ENCODE data around the gene KCNIP4.

Gene KCNIP4

DNA sequence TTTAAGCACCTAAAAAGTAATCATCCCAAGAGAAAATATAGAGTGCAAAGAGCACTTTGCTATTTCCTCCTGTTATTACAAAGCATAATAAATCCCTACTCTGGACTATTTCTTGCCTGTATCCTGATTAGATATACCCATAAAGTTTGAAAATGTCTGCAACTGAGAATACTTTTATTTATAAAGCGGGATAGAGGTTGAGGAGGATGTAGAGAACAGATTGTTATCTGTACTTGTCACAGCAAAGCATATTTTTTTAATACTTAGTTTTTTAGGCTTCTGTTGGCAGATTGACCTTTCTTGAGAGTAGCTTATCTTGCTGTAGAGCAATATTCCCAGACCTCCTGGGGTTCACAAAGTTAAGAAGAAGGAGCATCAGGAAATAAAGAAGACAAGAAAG is 396.1 kb downstream of the KCNIP4 start:
- no peak for DNase-seq

DNA sequence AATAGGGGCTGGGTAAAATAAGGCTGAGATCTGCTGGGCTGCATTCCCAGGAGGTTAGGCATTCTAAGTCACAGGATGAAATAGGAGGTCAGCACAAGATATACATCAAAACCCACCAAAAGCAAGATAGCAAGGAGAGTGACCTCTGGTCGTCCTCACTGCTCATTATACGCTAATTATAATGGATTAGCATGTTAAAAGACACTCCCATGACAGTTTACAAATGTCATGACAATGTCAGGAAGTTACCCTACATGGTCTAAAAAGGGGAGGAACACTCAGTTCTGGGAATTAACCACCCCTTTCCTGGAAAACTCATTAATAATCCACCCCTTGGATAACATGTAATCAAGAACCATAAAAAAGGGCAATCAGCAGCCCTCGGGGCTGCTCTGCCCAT is 403.6 kb downstream of the KCNIP4 start:
- DNase-seq: no peak

DNA sequence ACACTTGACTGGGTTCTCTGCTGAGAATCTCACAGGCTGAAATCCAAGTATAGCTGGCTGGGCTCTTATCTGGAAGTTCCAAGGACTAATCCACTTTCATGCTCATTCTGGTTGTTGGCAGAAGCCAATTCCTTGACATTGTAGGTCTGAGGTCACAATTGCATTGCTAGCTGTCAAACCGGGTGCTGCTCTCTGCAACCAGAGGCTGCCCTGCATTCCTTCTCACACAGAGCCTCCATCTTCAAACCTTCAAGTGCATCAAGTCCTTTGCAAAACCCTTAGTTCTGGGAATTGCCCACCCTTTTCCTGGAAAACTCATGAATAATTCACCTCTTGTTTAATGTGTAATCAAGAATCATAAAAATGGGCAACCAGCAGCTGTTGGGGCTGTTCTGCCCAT is 404.2 kb downstream of the KCNIP4 start:
- DNase-seq: no peak

DNA sequence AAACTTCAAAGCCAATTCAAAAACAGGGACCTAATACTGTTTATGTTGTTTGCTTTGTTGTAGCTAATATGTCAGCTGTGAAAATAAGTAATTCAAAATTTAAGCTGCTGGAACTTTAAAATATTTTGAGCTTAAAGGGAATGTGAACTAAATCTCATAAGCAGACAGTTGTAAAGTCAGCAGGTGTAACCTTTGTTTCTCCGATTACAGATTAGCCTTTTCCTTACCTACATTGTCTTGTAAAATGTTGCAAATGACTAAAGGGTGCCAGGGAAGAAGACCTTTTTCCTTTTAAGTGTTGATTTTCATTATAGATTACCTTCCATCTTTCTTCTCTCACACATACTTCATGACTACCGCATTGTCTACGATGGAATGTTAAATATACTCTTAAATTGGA is 405.1 kb downstream of the KCNIP4 start:
- no peak for DNase-seq

DNA sequence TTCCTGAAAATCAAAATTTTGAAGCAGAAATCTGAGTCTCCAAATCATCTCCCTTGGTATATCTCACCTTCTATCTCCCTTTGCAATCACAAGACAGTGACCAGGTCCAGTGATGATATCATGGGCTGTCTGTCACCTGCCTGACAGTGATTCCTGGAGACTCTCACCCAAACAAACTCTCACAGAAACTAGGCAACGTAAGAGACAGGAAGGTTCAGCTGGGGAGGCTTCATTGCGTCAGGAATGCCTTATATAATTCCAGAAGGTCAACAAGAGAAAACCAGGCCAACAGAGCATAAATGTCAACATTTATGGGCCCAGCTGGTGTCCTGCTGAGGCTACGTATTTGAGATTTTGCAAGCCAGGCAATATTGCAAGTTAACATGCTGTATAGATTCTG is 412.7 kb downstream of the KCNIP4 start:
- DNase-seq: no peak

DNA sequence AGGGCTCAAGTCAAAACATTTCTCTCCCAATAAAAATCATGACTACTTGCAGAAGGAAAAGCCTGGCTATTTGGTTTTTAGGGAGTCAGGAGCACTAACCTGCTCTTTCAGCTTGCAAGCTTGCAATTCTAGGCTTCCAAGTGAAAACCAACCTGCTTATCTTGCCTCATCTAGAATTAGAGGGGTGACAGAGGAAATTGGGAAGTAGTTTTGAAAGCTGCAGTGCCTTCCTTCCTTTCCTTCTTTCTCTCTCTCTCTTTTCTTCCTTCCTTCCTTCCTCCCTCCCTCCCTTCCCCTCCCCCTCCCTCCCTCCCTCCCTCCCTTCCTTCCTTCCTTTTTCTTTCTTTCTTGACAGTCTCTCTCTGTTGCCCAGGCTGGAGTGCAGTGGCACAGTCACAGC is 417.5 kb downstream of the KCNIP4 start:
- DNase-seq: no peak

DNA sequence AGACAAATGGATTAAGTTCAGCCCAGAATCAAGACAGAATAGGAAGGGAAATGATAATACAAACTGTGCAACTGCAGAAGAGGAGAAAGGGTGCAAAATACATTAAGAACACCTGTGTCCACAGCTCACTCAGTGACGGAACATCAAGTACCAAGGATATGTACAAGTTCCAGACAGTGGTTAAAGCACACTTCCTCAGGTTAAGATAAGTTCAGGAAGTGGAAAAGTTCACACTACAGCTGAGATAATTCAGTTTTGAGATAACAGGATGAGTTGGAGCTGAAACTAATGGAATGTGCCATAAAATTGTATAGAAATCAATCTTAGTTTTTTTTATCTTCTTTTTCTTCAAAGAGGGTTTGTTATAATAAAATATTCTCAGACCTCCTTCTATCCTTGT is 419.4 kb downstream of the KCNIP4 start:
- no peak for DNase-seq

DNA sequence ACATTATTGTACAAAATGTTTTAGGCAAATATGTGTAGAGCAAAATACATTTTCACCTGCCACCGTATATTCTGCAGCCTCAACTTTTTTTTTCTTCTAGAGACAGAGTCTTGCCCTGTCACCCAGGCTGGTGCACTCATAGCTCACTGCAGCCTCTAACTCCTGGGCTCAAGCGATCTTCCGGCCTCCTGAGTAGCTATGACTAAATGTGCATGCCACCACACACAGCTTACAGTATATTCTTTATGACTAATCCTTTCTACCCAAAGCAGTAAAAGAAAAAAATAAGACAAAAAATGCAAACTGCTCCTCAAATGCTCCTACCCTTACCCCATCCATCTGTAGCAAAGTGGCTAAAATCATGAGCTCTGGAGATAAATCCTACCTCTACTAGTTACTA is 426.3 kb downstream of the KCNIP4 start:
- no peak for DNase-seq

DNA sequence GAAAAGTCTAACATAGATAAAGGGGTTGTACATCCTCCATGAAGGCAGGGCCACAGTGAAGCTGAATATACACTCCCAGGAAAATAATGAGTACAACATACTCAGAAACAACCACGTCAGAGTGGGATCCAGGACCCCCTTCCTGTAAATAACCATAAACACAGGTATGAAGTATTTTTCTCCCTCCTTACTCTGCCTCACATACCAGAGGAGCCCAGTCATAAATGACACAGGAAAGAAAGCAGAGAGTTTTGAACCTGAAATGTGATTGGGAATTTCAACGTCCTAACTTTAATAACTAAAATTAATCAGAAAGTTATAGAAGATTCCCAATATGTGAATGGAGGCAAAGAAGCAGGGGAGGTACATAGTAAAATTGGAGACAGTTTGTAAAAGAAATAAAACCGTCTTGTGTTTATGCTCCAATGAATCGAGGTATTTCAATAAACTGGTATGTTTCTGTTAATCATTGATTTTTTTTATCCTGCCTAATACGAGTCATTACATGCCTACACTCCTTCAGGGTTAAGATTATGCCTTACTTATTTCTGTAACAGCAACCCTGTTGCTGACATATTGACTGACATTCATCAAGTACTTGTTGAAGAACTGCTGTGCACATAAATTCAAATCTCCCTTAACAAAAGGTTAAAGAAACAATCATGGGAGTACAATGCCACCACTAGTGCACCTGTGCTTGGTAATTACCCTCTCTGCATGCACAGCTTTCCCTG is 431.3 kb downstream of the KCNIP4 start:
- no peak for DNase-seq

DNA sequence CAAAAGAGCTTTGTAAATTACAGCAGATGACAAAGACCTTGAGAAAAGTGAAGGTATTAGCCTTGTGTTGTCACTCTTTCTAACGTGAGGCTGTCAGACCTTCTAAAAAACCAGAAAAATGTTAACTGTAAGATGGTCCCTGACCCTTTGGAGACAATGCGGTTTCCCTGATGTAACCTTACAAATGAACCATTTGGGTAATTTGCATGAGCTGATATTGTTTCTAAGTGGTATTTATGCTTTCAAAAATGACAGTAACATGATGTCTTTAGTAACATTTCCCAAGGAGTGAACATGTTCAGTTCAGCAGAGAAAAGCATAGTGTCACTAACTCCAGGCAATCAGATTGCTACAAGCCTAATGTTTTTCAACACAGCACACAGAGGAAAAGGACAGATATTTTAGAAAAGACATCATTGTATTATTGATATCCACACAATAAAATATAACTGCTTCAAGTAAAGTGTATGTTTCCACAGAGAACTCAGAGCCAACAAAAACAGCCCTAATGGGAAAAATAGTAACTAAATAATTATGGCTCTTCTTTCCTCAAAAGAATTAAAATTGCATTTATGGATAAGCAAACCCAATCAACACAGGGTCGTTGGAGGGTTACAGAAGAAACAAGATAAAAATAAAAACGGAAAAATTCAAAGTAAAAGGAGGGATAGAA is 434.4 kb downstream of the KCNIP4 start:
- no peak for DNase-seq

DNA sequence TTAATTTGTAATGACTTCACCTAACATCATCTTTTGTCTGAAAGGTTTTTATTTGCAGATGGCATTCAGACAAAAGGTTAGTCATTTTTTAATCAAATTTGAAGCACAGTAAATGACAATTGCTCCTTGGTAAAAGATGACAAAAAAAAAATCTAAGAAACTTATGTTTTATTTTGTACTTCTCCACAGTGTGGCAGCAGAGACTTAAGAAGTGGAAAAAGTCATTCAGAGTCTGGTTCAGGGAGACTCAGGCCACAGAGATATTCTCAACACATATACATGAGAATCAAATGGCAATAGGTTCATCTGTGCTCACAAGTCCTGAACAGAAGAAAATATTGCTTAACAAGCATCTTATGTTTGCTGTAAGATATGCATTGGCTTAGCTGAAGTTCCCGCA is 436.2 kb downstream of the KCNIP4 start:
- no peak for DNase-seq

DNA sequence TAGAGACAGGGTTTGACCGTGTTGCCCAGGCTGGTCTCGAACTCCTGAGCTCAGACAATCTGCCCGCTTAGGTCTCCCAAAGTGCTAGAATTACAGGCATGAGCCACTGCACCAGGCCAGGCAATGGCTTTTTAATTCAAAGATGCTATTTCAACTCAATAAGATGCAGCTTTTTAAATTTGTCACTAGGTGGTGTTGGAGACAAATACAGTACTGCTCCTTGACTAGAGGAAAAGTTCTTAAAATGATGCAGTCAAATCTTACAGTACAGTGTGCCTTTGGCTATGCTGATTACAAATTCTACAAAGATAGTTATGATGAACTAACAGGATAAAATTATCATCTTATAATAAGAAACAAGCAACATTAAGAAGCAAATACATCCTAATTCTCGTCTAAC is 441.1 kb downstream of the KCNIP4 start:
- no peak for DNase-seq

DNA sequence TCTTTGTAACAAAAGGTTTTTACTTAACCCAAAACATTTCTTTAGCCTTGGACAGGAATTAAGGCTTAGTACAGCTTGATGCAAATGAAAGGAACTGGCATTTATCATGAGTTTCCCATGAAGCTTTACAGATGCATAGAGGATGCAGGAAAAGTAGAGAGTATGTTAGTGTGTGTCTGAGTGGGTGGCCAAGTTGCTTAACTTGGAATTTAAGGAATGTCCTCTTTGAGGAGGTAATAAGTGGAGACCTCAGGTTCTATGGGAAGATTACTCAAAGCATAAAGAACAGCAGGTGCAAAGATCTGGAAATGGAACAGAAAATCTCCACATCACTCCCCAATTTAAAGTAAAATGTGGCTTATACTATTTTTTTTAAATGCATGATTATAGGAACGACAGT is 457.9 kb downstream of the KCNIP4 start:
- DNase-seq: no peak

DNA sequence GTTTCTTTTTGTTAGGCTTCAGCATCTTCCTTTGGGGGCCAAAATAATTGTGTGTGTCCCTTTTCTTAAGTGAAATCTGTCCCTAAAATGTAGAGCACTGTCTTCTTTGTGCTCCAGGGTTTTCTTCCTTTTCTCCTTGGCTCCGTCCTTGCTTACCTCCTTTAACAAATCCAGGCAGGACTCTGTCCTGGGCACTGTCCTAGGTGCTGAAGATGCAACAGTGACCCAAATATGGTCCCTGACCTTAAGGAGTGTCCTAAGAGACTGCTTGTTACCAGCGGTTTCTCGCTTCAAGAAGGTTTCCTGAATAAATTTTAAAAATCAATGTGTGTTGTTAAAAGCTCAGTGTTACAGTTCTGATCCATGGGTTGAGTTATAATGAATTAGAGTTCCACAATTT is 471.8 kb downstream of the KCNIP4 start:
- DNase-seq: no peak

DNA sequence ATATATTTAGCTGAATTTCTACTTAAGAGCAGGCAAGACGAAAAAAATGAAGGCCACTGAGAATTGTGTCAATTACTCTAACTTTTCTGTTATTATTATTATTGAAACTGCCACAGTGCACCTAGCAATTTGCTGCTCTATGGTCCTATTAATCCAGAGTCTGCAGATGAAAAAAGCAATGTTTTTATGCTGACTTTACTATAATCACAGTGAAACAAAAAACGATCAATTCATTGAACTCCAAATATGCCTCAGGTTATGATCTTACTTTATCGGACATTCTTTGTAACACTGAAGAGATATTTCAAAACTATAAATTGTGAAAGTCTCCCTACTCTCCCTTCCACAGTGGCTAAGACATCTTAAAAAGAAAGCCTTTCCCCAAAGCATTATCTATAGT is 474.4 kb downstream of the KCNIP4 start:
- no peak for DNase-seq

DNA sequence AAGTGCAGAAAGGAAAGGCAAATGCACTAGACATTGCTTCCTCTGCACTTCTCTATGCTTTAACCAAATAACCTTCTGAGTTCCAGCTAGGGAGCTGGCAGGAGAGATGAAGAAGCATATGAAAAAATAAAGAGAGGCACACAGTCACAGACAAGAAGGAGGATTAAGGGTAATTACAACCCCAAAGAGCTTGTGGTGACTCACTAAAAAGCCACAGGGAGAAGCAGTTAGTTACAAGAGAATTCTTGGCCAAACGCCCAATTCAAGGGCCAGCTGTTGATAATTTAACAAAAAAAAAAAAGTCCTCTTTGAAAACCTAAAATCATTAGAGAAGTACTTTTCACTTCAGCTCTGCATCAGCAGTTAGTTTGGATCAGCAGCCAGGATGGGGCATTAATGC is 478.0 kb downstream of the KCNIP4 start:
- DNase-seq: no peak

DNA sequence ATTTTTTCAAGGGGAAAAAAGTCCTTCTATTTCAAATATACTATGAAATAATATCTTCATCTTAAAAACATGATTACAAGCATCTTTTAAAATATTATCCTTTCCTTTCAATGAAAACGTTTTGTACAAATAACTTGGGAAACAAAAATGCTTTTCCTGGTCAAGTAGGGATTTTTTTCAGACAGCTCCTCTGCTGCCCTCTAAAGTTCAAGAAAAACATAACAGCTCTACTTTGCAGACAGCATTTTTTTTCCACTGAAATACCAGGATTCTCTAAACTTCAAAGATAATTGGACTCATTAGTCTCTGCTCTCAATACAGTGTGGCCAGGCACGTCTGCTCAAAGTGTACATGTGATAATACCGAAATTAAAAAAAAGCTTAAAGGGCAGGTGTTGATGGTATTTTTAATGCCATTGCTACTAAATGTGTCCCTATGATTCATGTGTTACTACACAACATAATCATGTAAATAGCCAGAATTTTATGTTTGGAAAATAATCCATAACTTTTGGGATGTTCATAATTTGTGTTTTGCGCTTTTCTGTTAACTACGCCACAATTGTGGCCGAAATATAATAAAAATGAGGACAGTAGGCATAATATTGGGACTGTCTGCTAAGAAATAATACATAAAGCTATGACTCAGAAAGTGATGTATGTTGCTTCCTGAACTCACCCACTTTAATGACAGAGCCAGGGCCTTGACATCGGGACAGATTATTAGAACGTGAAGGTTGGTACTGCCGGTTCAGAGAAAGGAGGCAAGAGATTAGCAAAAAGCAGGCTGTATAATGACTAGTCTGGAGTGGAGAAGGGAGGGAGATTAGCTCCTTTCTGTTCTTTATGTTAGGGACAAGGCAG is 478.9 kb downstream of the KCNIP4 start:
- DNase-seq: no peak

DNA sequence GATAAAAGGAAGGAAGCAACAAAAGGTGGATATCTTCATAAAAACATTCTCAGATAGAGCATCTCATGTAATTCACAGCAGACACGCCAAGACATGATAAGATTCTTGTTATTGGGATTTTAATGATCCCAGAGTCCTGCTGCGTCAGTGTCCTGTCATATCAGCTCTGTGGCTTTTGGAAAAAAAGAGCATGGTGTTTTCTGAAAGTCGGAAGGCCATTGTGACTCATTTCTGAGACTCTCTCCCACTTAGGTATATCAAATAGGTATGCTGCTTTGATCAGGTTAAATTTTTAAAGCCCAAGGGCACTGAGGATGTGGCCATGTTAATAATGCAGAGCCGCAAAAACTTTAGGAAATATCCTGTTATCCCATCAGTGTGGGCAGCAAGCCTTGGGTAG is 481.0 kb downstream of the KCNIP4 start:
- no peak for DNase-seq

DNA sequence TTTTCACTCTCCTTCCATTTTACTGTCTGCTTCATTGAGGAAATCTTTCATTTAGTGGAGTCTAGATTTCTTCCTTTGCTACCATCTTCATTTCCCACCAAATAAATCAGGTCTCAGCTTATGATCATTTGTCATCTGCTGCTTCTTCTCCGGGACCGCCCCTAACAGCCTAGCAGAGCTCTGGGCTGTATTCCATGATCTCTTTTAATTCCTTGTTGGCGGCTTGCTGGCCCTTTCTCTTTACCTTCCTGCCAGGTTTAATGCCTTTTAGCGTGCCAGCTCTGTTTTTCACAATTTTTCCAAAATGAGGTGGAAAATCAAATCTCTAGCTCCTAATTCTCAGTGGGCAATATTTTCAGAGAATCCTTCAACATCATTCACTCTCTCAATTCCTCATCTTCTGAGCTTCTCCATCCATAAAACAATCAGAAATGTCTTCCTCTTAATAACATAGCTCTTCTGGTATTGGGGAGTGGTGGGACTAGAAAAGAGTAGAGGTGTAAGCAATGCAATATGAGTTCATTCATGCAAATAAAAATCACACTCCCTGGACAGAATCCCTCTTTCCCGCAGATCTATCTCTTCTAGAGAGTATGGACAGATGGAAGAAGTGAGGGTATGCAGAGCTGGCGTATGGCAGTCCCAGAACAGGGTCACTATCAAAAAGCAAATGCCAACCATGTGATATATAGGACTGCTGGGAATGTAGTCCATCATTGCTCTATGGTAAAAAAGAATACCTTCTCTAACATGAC is 491.3 kb downstream of the KCNIP4 start:
- DNase-seq: no peak

DNA sequence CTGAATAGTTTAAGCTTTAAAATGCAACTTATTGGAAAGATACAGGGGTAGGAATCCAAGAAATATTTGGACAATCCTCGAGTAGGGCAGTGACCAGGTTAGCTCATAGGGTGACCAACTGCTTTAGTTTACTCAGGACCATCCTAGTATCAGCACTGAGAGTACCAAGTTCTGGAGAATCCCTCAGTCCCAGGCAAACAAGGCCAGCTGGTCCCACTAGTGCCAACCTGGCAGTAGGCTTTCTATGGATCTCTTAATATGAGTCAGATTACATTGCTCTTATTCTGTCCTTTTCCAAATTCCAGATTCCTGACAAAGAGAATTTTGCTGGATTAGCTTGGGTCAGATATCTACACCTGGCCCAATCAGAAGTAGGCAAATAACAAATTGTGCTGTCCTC is 493.7 kb downstream of the KCNIP4 start:
- no peak for DNase-seq

DNA sequence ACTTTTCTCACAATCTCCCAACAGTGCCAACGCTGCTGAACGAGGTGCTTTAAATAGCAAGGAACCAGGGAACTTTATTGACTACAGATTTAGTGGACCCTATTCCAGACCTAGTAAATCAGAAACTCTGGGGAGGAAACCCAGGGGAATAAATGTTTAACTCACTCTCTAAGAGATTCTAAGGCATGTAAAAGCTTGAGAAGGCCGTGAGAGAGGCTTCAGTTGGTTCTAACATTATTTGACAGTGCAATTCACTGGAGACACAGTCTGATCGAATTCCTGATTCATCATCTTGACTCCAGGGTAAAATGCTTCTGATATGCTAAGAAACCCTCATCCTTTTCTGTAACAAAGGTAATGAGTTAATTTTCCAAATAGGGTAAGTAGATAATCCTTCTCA is 494.4 kb downstream of the KCNIP4 start:
- DNase-seq: no peak

DNA sequence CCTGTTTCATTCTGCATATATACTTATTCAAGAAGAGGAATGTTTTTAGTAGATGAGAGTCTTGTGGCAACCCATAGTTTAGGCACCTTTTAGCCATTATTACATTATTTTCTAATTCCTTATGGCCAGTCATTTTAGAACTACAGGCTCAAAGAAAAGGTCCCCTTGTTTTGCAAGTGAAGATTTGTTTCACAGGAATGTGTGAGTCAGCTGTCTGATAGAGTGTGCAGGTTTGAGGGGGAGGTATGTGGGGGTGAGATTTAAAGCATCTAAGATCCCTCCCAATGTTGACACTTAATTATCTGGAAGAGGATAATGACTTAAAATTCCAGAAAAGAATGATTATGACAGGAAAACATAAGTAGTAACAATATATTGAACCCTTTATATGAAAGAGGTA is 495.6 kb downstream of the KCNIP4 start:
- no peak for DNase-seq

DNA sequence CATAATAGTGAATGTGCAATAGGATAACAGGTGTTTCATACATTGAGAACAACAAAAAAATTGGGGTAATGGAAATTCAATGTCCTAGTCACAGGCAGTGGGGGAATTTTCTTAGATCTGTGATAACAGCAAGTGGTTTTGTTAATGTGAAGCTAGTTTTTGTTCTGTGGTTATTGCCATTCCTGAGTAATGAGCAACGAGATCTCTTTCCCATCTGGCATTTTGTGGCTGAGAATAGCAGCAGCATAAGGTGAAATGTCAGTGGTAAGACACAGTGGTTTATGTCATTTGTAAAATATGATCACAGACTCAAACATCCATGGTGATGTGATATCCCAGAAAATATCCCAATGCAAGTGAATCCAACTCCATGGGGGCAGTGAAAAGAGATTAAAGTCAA is 497.5 kb downstream of the KCNIP4 start:
- no peak for DNase-seq
